ENCODE results near the gene NRG3.

GRCh38 chr10:82124713-82125112, 249.7 kb downstream of the NRG3 start:
- TF ChIP-seq CTCF (IDR thresholded peaks at IDR 0.05) (no peak), EZH2 (IDR thresholded peaks at IDR 0.05; ENCODE audit: borderline replicate concordance, insufficient read depth, low read depth, low read length, poor library complexity, severe bottlenecking) (no peak)
